ENCODE measurements around the gene AGFG2. TPM values are rescaled to one million over a fixed set of nuclear protein-coding genes. Genes with fewer than 3 reads are reported as not detected.

Gene AGFG2
- total and polyA plus RNA-seq, 10 of the 15 experiments (the other 5 are each of a cell fraction or from before 2014, with no cell fraction given), result 0.90 to 71.5 (median 25.4) TPM

DNA sequence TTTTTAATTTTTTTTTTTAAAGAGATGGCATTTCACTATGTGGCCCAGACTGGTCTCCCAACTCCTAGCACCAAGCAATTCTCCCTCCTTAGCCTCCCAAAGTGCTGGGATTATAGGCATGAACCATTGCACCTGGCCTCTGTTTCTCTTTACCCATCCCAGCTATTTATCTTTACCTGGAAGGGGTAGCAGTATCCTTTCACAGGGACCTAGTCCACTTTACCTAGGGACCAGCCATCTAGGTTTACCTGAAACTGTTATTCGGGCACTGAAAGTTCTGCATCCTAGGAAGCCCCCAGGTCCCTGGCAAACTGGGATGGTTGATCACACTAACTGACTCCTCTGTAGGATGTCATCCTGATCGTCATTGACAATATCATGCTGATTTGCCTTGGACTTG, 21.7 kb upstream of the AGFG2 start (continued):
- TF ChIP-seq, protein P1, sequence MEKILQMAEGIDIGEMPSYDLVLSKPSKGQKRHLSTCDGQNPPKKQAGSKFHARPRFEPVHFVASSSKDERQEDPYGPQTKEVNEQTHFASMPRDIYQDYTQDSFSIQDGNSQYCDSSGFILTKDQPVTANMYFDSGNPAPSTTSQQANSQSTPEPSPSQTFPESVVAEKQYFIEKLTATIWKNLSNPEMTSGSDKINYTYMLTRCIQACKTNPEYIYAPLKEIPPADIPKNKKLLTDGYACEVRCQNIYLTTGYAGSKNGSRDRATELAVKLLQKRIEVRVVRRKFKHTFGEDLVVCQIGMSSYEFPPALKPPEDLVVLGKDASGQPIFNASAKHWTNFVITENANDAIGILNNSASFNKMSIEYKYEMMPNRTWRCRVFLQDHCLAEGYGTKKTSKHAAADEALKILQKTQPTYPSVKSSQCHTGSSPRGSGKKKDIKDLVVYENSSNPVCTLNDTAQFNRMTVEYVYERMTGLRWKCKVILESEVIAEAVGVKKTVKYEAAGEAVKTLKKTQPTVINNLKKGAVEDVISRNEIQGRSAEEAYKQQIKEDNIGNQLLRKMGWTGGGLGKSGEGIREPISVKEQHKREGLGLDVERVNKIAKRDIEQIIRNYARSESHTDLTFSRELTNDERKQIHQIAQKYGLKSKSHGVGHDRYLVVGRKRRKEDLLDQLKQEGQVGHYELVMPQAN (conservative IDR thresholded peaks at IDR 0.05), result no peak
- TF ChIP-seq, protein P2, sequence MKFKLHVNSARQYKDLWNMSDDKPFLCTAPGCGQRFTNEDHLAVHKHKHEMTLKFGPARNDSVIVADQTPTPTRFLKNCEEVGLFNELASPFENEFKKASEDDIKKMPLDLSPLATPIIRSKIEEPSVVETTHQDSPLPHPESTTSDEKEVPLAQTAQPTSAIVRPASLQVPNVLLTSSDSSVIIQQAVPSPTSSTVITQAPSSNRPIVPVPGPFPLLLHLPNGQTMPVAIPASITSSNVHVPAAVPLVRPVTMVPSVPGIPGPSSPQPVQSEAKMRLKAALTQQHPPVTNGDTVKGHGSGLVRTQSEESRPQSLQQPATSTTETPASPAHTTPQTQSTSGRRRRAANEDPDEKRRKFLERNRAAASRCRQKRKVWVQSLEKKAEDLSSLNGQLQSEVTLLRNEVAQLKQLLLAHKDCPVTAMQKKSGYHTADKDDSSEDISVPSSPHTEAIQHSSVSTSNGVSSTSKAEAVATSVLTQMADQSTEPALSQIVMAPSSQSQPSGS (IDR thresholded peaks at IDR 0.05; ENCODE audit: low read length), result no peak
- TF ChIP-seq ZNF217 (IDR thresholded peaks at IDR 0.05), result no peak
- no peak for TF ChIP-seq ATF7 (IDR thresholded peaks at IDR 0.05; ENCODE audit: low read depth)
- TF ChIP-seq RAD51 (IDR thresholded peaks at IDR 0.05), result no peak
- no peak for TF ChIP-seq CEBPB (IDR thresholded peaks at IDR 0.05; ENCODE audit: borderline replicate concordance in 1 of 2, low read depth in 2 of 2, low read length in 2 of 2)
- TF ChIP-seq BMI1 (IDR thresholded peaks at IDR 0.05; ENCODE audit: borderline replicate concordance), result no peak
- TF ChIP-seq ASH2L (IDR thresholded peaks at IDR 0.05; ENCODE audit: borderline replicate concordance, low read depth), result no peak
- TF ChIP-seq POLR2A (IDR thresholded peaks at IDR 0.05; ENCODE audit: low read depth, low read length), result no peak
- TF ChIP-seq HDGF (IDR thresholded peaks at IDR 0.05), result no peak
- TF ChIP-seq MXI1 (IDR thresholded peaks at IDR 0.05; ENCODE audit: low read depth, low read length), result no peak

All from GM12878 (cell line).